ENCODE data around the gene VPS8.

- no peak for TF ChIP-seq SRF (IDR thresholded peaks at IDR 0.05; ENCODE audit: low read depth, low read length)
- TF ChIP-seq, protein P1, sequence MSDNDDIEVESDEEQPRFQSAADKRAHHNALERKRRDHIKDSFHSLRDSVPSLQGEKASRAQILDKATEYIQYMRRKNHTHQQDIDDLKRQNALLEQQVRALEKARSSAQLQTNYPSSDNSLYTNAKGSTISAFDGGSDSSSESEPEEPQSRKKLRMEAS (IDR thresholded peaks at IDR 0.05), result no peak
- TF ChIP-seq, protein P2, sequence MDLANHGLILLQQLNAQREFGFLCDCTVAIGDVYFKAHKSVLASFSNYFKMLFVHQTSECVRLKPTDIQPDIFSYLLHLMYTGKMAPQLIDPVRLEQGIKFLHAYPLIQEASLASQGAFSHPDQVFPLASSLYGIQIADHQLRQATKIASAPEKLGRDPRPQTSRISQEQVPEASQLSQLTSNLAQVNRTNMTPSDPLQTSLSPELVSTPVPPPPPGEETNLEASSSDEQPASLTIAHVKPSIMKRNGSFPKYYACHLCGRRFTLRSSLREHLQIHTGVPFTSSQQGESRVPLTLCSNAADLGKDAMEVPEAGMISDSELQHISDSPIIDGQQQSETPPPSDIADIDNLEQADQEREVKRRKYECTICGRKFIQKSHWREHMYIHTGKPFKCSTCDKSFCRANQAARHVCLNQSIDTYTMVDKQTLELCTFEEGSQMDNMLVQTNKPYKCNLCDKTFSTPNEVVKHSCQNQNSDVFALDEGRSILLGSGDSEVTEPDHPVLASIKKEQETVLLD (CRISPR knock-in tag; IDR thresholded peaks at IDR 0.05; ENCODE audit: low read depth), result no peak
These were observed 272.9 kb downstream of the VPS8 start for GRCh38 chr3:185084901-185085300.

Measured in HepG2 (cell line).